Activated CD4-positive, alpha-beta T cell treated with anti-CD3 and anti-CD28 coated beads, Interleukin-2, amount 10 ng/mL, durations not matched to agents 7 days and 5 days (primary cell): Measurements from ENCODE around the gene KRT14. TPM values are rescaled to one million over a fixed set of nuclear protein-coding genes. Genes with fewer than 3 reads are reported as not detected.

Experiments
- CTCF ChIA-PET: fragments of 350-600 bp; sonication (Branson Sonifier 250); formaldehyde crosslinking; loops from one replicate; lab custom pipeline; 2021; ENCODE audit warnings: antibody characterized with exemption; lab: Charles Lee
- POLR2A ChIA-PET: fragments of 350-600 bp; sonication (Branson Sonifier 250); formaldehyde crosslinking; loops from one replicate; lab custom pipeline; 2021; ENCODE audit warnings: antibody characterized with exemption; lab: Charles Lee
- DNase-seq: peaks from one replicate; pipeline ENCODE4 v3.0.0-alpha.2; 2020
- H3K27ac Mint-ChIP-seq: one replicate; pipeline ENCODE4 v1.8.0; 2021; ENCODE audit warnings: mild to moderate bottlenecking, moderate library complexity, mixed read lengths
- H3K27me3 Mint-ChIP-seq: one replicate; pipeline ENCODE4 v1.8.0; 2021; ENCODE audit warnings: mixed read lengths
- H3K36me3 Mint-ChIP-seq: one replicate; pipeline ENCODE4 v1.8.0; 2021; ENCODE audit warnings: low read depth, mixed read lengths
- H3K4me1 Mint-ChIP-seq: one replicate; pipeline ENCODE4 v1.8.0; 2021; ENCODE audit warnings: mixed read lengths
- H3K4me3 Mint-ChIP-seq: one replicate; pipeline ENCODE4 v1.8.0; 2021; ENCODE audit warnings: mild to moderate bottlenecking, moderate library complexity, mixed read lengths
- H3K9me3 Mint-ChIP-seq: one replicate; pipeline ENCODE4 v1.8.0; 2021; ENCODE audit warnings: mixed read lengths
- total RNA-seq, 2 experiments: library from RNA; stranded (reverse); gene quantifications; one replicate each; pipeline ENCODE4 v1.2.3, GENCODE V29; 2021

KRT14 gene
- total RNA-seq, 2 experiments from 2014 or later, result not detected

DNA sequence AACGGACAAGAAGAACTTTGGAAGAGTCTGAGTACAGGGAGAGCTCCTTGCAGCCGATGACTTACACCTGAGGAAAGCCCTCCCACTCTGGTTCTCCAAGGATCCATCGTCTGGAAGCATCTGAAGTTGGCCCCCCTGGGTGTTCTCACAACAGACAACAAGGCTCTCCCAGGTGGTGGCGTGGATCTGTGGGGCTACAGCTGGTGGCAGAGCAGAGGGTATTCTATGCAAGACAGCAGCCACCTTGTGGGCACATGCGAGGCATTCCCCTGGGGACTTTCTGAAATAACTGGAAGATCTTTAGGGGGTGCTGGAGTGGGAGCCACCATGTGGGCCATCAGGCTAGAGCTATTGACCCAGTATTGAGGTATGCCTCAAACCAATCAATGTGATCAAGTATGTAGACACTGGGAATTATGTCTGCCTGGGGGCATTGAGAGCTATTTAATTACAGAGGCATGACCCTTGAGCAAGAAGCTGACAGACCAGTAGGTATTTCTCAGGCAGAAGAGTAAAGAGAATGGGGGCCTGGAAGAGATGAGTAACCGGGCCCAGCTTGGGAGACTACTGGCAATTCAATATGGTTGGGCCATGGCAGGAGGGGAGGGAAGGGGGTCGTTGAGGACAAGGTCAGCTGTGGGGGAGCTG is 51.7 kb downstream of the KRT14 start:
- peaks cover 42% of the 10 kb centered on the region for H3K27me3 Mint-ChIP-seq
- H3K4me1 Mint-ChIP-seq, result no peaks in the 10 kb centered on the region
- no peak overlapping the region for H3K4me3 Mint-ChIP-seq
- CTCF ChIA-PET, result interaction anchor here (1.0 to 1.7 kb wide), 3 partner anchors 9 to 128 kb away, joined by 4 to 6 read pairs (median 4); no protein-coding TSS in a partner anchor
- no peak overlapping the region for H3K27ac Mint-ChIP-seq
- no peak for DNase-seq
- H3K9me3 Mint-ChIP-seq, result no peaks in the 10 kb centered on the region
- POLR2A ChIA-PET, result no interaction called here
- H3K36me3 Mint-ChIP-seq, result no peaks in the 10 kb centered on the region

DNA sequence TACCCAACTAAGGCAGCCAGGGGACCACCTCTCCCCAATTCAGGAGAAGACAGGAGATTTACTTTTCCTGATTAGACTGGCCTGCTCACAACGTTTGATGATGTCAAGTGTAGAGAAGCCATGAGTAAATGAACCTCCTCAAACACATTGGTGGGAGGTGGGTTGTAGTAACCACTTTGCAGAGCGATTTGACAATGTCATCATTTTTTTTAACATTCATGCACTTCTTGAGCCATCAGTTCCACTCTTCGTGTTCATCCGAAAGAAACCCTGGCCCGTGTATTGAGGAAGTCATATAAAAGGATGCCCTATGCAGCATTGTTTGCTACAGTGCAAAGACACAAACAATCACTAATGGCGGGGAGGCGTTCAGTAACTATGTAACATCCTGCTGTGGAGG is 53.1 kb downstream of the KRT14 start:
- Mint-ChIP-seq H3K4me3 (no peak overlapping the region), H3K27me3 (peaks cover 57% of the 10 kb centered on the region)

GRCh38 chr17:41532947-41533570 is 53.6 kb downstream of the KRT14 start:
- no peak for DNase-seq
- Mint-ChIP-seq H3K27ac (no peak overlapping the region), H3K9me3 (no peaks in the 10 kb centered on the region), H3K4me3 (no peak overlapping the region), H3K27me3 (peaks cover 62% of the 10 kb centered on the region), H3K4me1 (peaks cover 2% of the 10 kb centered on the region), H3K36me3 (no peaks in the 10 kb centered on the region)
- ChIA-PET POLR2A (no interaction called here), CTCF (interaction anchor here (0.9 to 1.5 kb wide), 2 partner anchors 16 to 130 kb away, joined by 6 to 8 read pairs; no protein-coding TSS in a partner anchor)

More for the DNA sequence above, 53.1 kb downstream of the KRT14 start:
- Mint-ChIP-seq H3K27ac (no peak overlapping the region), H3K36me3 (no peaks in the 10 kb centered on the region), H3K9me3 (no peaks in the 10 kb centered on the region), H3K4me1 (no peaks in the 10 kb centered on the region)
- ChIA-PET CTCF (no interaction called here), POLR2A (no interaction called here)
- no peak for DNase-seq

Other genes with a start within 250 kb of the KRT14 start
- gene KRT33A, start 236.1 kb downstream of the KRT14 start, total RNA-seq, result not detected
- gene KRT33B, start 217.1 kb downstream of the KRT14 start, total RNA-seq, result not detected
- gene KRT34, start 204.6 kb downstream of the KRT14 start, total RNA-seq, result not detected
- gene KRT31, start 189.3 kb downstream of the KRT14 start, total RNA-seq, result not detected
- not detected for gene KRT37, start 162.3 kb downstream of the KRT14 start, total RNA-seq
- not detected for gene KRT38, start 145.9 kb downstream of the KRT14 start, total RNA-seq
- gene KRT32, start 119.5 kb downstream of the KRT14 start, total RNA-seq, result not detected
- not detected for gene KRT35, start 105.7 kb downstream of the KRT14 start, total RNA-seq
- gene KRT36, start 97.0 kb downstream of the KRT14 start, total RNA-seq, result not detected
- not detected for gene KRT13, start 81.3 kb downstream of the KRT14 start, total RNA-seq
- gene KRT15, start 68.0 kb downstream of the KRT14 start, total RNA-seq, result not detected
- gene KRT19, start 58.6 kb downstream of the KRT14 start, total RNA-seq, result not detected
- not detected for gene KRT9, start 14.8 kb downstream of the KRT14 start, total RNA-seq
- gene KRT16, start 25.9 kb upstream of the KRT14 start, total RNA-seq, result not detected
- gene KRT17, start 37.7 kb upstream of the KRT14 start, total RNA-seq, result under 1 TPM in 1 of 2 experiments, not detected in 1; 0.25 TPM
- 100 to 1,000 TPM; 605 to 645 TPM for gene EIF1, start 102.0 kb upstream of the KRT14 start, total RNA-seq
- not detected for gene GAST, start 125.4 kb upstream of the KRT14 start, total RNA-seq
- under 1 TPM; 0.25 to 0.31 TPM for gene HAP1, start 147.7 kb upstream of the KRT14 start, total RNA-seq
- under 1 TPM; 0.77 to 0.99 TPM for gene JUP, start 199.8 kb upstream of the KRT14 start, total RNA-seq
- gene P3H4, start 225.1 kb upstream of the KRT14 start, total RNA-seq, result 1 to 10 TPM; 1.2 to 2.4 TPM
- gene FKBP10, start 226.1 kb upstream of the KRT14 start, total RNA-seq, result under 1 TPM in 1 of 2 experiments, not detected in 1; 0.44 TPM
- gene NT5C3B, start 249.3 kb upstream of the KRT14 start, total RNA-seq, result 10 to 100 TPM; 13.7 to 17.7 TPM